ENCODE data around the gene GYS1.
A peak's percentile ranks its signal among the peaks of the same experiment; 100 is the strongest.

The GYS1 gene

GRCh38 chr19:48953990-48954594 is 39.0 kb downstream of the GYS1 start:
- no peak for TF ChIP-seq CTCF (IDR thresholded peaks at IDR 0.05; ENCODE audit: borderline replicate concordance, control extremely low read depth, extremely low read depth, insufficient read depth, missing control alignments)
- in situ Hi-C loops (cut with MboI; ENCODE audit: low sequenced_read_pairs, unreplicated experiment): no loop called here
- DNase-seq (ENCODE audit: low spot score): no peak

- in situ Hi-C loops (cut with MboI; ENCODE audit: low sequenced_read_pairs, unreplicated experiment): no loop called here
- no peak for DNase-seq (ENCODE audit: low spot score)
- TF ChIP-seq CTCF (IDR thresholded peaks at IDR 0.05; ENCODE audit: borderline replicate concordance, control extremely low read depth, extremely low read depth, insufficient read depth, missing control alignments): no peak
These were observed 40.0 kb downstream of the GYS1 start for GRCh38 chr19:48953141-48953540.

GRCh38 chr19:48950830-48951519 is 42.1 kb downstream of the GYS1 start:
- DNase-seq (ENCODE audit: low spot score): no peak
- in situ Hi-C loops (cut with MboI; ENCODE audit: low sequenced_read_pairs, unreplicated experiment): no loop called here
- no peak for TF ChIP-seq CTCF (IDR thresholded peaks at IDR 0.05; ENCODE audit: borderline replicate concordance, control extremely low read depth, extremely low read depth, insufficient read depth, missing control alignments)

- TF ChIP-seq CTCF (IDR thresholded peaks at IDR 0.05; ENCODE audit: borderline replicate concordance, control extremely low read depth, extremely low read depth, insufficient read depth, missing control alignments): no peak
- in situ Hi-C loops (cut with MboI; ENCODE audit: low sequenced_read_pairs, unreplicated experiment): no loop called here
- no peak for DNase-seq (ENCODE audit: low spot score)
These were observed 43.0 kb downstream of the GYS1 start for GRCh38 chr19:48950159-48950558.

GRCh38 chr19:48947258-48947542 is 45.9 kb downstream of the GYS1 start:
- in situ Hi-C loops (cut with MboI; ENCODE audit: low sequenced_read_pairs, unreplicated experiment): no loop called here
- no peak for DNase-seq (ENCODE audit: low spot score)
- no peak for TF ChIP-seq CTCF (IDR thresholded peaks at IDR 0.05; ENCODE audit: borderline replicate concordance, control extremely low read depth, extremely low read depth, insufficient read depth, missing control alignments)

- in situ Hi-C loops (cut with MboI; ENCODE audit: low sequenced_read_pairs, unreplicated experiment): no loop called here
These were observed 46.4 kb downstream of the GYS1 start for GRCh38 chr19:48946463-48947257.

More at GRCh38 chr19:48946463-48947257, 46.4 kb downstream of the GYS1 start:
- no peak for TF ChIP-seq CTCF (IDR thresholded peaks at IDR 0.05; ENCODE audit: borderline replicate concordance, control extremely low read depth, extremely low read depth, insufficient read depth, missing control alignments)
- peak; percentile 7 for DNase-seq (ENCODE audit: low spot score)
